HG03039 (cell line): ENCODE measurements around the gene EXOC4.
"Not testable (repeated sequence)": the region's sequence is repeated elsewhere in the genome, so short reads cannot be mapped to it uniquely, and the experiment has no call there.

Experiments
- ATAC-seq: cut with Tn5 transposase; IDR thresholded peaks from one replicate; pipeline ENCODE4 v1.9.1; 2021; ENCODE audit warnings: mild to moderate bottlenecking, moderate library complexity; ENCODE audit not compliant: unreplicated experiment

EXOC4 gene

GRCh38 chr7:133957845-133958244, 705.0 kb downstream of the EXOC4 start:
- ATAC-seq, result no peak

GRCh38 chr7:133958822-133959221, 705.9 kb downstream of the EXOC4 start:
- no peak for ATAC-seq

GRCh38 chr7:133959505-133959904, 706.6 kb downstream of the EXOC4 start:
- no peak for ATAC-seq

- no peak for ATAC-seq
These were observed 708.8 kb downstream of the EXOC4 start for GRCh38 chr7:133961724-133962123.

GRCh38 chr7:133962646-133963045, 709.8 kb downstream of the EXOC4 start:
- ATAC-seq, result no peak

- ATAC-seq, result no peak
These were observed 710.8 kb downstream of the EXOC4 start for GRCh38 chr7:133963629-133964028.

- ATAC-seq, result no peak
These were observed 718.7 kb downstream of the EXOC4 start for GRCh38 chr7:133971625-133972024.

- no peak for ATAC-seq
These were observed 720.8 kb downstream of the EXOC4 start for GRCh38 chr7:133973710-133974109.

GRCh38 chr7:133975130-133975529, 722.3 kb downstream of the EXOC4 start:
- no peak for ATAC-seq

GRCh38 chr7:133976140-133976539, 723.3 kb downstream of the EXOC4 start:
- no peak for ATAC-seq

- ATAC-seq, result no peak
These were observed 724.8 kb downstream of the EXOC4 start for GRCh38 chr7:133977409-133978274.

- ATAC-seq, result no peak
These were observed 725.8 kb downstream of the EXOC4 start for GRCh38 chr7:133978502-133979295.

GRCh38 chr7:133980804-133981203, 727.9 kb downstream of the EXOC4 start:
- ATAC-seq, result no peak

- ATAC-seq, result no peak
These were observed 731.0 kb downstream of the EXOC4 start for GRCh38 chr7:133983685-133984419.

GRCh38 chr7:133985300-133985699, 732.4 kb downstream of the EXOC4 start:
- ATAC-seq, result no peak

- no peak for ATAC-seq
These were observed 734.7 kb downstream of the EXOC4 start for GRCh38 chr7:133987582-133987981.

GRCh38 chr7:133993547-133993946, 740.7 kb downstream of the EXOC4 start:
- ATAC-seq, result no peak

GRCh38 chr7:133994100-133994499, 741.2 kb downstream of the EXOC4 start:
- ATAC-seq, result not testable (repeated sequence)

GRCh38 chr7:133997463-133997862, 744.6 kb downstream of the EXOC4 start:
- no peak for ATAC-seq

GRCh38 chr7:133999178-133999577, 746.3 kb downstream of the EXOC4 start:
- ATAC-seq, result no peak

- ATAC-seq, result no peak
These were observed 752.1 kb downstream of the EXOC4 start for GRCh38 chr7:134004829-134005505.
